ENCODE results near the gene RARRES1. TPM values are rescaled to one million over a fixed set of nuclear protein-coding genes. Genes with fewer than 3 reads are reported as not detected.

Gene RARRES1
- total RNA-seq, 1 experiment from 2014 or later = 1,195 TPM

DNA sequence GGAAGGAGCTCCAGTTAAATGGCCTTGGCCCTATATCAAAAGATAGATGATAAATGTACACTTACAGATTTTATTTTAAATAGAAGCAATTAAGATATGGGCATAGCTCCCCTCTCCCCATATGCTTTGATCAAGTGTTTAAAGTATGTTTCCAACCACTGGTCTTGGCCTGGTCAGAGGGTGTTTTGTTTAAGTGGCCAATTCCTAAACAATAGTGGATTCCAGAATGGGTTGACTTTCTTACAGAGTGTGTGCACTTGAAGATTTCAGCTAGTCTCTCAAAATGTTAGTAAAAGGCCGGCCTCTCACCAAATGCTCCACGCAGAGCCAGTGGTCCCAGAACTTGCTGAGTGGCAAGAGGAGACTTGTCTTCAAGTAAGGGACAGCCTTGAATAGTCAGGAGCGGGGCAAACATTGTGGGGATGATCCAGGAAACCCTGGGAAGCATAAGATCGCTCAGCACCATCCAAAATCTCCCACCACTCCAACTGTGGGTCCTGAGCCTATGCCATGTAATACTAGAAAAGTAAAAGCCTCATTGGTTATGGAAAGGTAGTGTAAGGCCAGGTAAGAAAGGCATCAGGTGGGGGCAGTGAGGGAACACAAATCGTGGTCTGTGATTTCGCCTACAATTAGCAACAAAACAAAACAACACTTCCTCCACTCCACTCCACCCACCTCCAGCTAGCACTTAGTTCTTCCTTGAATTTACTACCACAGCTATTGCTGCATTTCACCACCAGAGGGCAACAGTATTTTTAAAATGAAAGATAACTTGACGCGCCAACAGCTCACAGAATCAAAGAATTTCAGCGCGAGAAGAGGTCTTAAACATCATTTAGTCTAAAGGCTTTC lies 4.8 kb downstream of the RARRES1 start:
- TF ChIP-seq, protein P1, sequence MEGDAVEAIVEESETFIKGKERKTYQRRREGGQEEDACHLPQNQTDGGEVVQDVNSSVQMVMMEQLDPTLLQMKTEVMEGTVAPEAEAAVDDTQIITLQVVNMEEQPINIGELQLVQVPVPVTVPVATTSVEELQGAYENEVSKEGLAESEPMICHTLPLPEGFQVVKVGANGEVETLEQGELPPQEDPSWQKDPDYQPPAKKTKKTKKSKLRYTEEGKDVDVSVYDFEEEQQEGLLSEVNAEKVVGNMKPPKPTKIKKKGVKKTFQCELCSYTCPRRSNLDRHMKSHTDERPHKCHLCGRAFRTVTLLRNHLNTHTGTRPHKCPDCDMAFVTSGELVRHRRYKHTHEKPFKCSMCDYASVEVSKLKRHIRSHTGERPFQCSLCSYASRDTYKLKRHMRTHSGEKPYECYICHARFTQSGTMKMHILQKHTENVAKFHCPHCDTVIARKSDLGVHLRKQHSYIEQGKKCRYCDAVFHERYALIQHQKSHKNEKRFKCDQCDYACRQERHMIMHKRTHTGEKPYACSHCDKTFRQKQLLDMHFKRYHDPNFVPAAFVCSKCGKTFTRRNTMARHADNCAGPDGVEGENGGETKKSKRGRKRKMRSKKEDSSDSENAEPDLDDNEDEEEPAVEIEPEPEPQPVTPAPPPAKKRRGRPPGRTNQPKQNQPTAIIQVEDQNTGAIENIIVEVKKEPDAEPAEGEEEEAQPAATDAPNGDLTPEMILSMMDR (IDR thresholded peaks at IDR 0.05; ENCODE audit: unreplicated experiment) = peak; percentile 87
- Mint-ChIP-seq H3K4me1 (ENCODE audit: low read depth, unreplicated experiment) (peaks cover 76% of the 10 kb centered on the region), H3K27ac (ENCODE audit: unreplicated experiment) (peak overlapping the region; percentile 37), H3K27me3 (ENCODE audit: unreplicated experiment) (no peaks in the 10 kb centered on the region), H3K36me3 (ENCODE audit: insufficient read depth, unreplicated experiment) (peaks cover 97% of the 10 kb centered on the region), H3K4me3 (ENCODE audit: low read depth, unreplicated experiment) (peak overlapping the region; percentile 93), H3K9me3 (ENCODE audit: low read depth, unreplicated experiment) (no peaks in the 10 kb centered on the region)
- intact Hi-C loops (cut with micrococcal nuclease; ENCODE audit: unreplicated experiment) = loop anchor here (1.0 to 10.0 kb wide), 4 partner anchors 42 to 437 kb away; no protein-coding TSS in a partner anchor
- no TSS peak for BruUV-seq (replicated peaks)
- CTCF ChIA-PET = interaction anchor here (0.6 to 5.2 kb wide), 26 partner anchors 9 to 984 kb away, joined by 3 to 98 read pairs (median 4); partner anchors contain the start of genes GFM1, LXN, MFSD1 and MLF1
- peak; percentile 80 for DNase-seq

DNA sequence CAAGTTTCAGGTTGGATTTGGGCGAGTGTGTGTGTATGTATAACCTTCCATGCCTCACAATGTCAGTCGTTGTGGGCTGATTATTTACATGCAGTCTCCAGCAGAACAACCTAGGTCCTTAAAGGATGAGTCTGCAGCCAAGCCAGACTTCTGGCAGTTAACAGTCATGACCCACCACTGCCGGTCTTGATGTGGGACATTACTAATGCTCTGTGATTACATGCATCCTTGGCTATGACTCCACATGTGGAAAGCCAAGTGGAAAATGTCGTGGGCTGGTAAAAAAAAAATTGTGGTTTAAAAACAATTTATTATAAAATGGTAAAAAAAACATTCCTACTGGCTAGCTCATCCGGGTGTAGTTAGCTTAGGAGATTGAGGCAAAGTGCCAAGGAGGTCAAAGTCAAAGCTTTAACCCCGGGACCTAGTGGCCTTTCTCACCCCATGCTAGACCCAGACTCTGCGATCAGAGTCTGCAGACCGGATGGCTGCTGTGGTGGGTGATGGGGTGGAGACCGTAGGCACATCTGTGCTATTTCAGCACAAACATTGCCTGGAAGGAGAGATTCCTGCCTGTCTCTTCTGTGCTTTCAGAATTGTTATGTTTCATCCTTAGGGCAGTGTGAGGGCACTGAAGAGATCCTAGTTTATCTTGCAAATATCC lies 6.8 kb downstream of the RARRES1 start:
- CTCF ChIA-PET = interaction anchor here (1.1 to 5.2 kb wide), 6 partner anchors 11 to 76 kb away, joined by 3 to 98 read pairs (median 26); partner anchors contain the start of genes LXN and MFSD1
- no peak for DNase-seq
- Mint-ChIP-seq H3K27ac (ENCODE audit: unreplicated experiment) (peak overlapping the region; percentile 37), H3K4me3 (ENCODE audit: low read depth, unreplicated experiment) (peak overlapping the region; percentile 67), H3K4me1 (ENCODE audit: low read depth, unreplicated experiment) (peaks cover 86% of the 10 kb centered on the region), H3K9me3 (ENCODE audit: low read depth, unreplicated experiment) (no peaks in the 10 kb centered on the region), H3K36me3 (ENCODE audit: insufficient read depth, unreplicated experiment) (peaks cover 91% of the 10 kb centered on the region), H3K27me3 (ENCODE audit: unreplicated experiment) (no peaks in the 10 kb centered on the region)
- BruUV-seq (replicated peaks) = no TSS peak
- intact Hi-C loops (cut with micrococcal nuclease; ENCODE audit: unreplicated experiment) = loop anchor here (10.0 kb wide), 1 partner anchor 439 kb away; no protein-coding TSS in a partner anchor
- TF ChIP-seq, protein P1 (IDR thresholded peaks at IDR 0.05; ENCODE audit: unreplicated experiment) = no peak

DNA sequence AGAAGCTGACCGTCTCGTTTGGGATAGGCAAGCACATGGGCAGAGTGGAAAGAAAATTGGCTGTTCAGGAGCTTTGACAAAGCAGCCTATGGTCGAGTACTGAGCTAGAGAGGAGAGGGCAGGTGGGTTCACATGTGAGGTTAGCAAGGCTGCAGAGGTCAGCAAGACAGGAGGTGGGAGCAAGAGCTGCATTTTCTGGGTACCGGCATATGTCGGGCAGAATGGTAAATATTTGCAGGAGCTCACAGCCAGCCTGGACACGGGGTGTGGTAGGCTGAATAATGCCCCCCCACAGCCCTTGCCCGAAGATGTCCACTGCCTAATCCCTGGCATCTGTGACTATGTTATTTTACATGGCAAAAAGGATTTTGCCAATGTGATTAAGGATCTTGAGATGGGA lies 8.3 kb downstream of the RARRES1 start:
- DNase-seq = no peak
- no peaks in the 10 kb centered on the region for H3K9me3 Mint-ChIP-seq (ENCODE audit: low read depth, unreplicated experiment)
- CTCF ChIA-PET = interaction anchor here (1.0 to 2.3 kb wide), 7 partner anchors 11 to 84 kb away, joined by 3 to 12 read pairs (median 5); no protein-coding TSS in a partner anchor
- peaks cover 91% of the 10 kb centered on the region for H3K4me1 Mint-ChIP-seq (ENCODE audit: low read depth, unreplicated experiment)
- no peaks in the 10 kb centered on the region for H3K27me3 Mint-ChIP-seq (ENCODE audit: unreplicated experiment)
- peak overlapping the region; percentile 67 for H3K4me3 Mint-ChIP-seq (ENCODE audit: low read depth, unreplicated experiment)
- H3K36me3 Mint-ChIP-seq (ENCODE audit: insufficient read depth, unreplicated experiment) = peaks cover 91% of the 10 kb centered on the region
- BruUV-seq (replicated peaks) = no TSS peak
- peak overlapping the region; percentile 98 for H3K27ac Mint-ChIP-seq (ENCODE audit: unreplicated experiment)
- intact Hi-C loops (cut with micrococcal nuclease; ENCODE audit: unreplicated experiment) = loop anchor here (10.0 kb wide), 1 partner anchor 441 kb away; no protein-coding TSS in a partner anchor
- TF ChIP-seq, protein P1 (IDR thresholded peaks at IDR 0.05; ENCODE audit: unreplicated experiment) = no peak

DNA sequence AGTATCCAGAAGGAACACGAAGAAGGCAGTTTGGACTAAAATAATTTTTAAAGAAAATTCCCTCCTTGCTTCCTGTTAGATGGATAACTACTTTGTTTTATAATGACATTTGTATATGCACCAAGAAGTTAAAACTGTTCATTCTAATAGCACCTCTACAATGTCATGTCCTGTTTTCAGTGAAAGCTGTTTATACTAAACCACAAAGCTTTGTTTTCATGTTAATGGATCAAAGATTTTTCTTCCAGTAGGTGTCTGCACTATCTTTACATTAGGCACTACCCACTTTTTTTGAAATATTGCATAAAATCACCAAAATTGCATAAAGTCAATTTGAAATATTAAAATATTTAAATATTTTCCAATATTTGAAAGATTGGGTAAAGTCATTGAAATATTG lies 10.1 kb downstream of the RARRES1 start:
- intact Hi-C loops (cut with micrococcal nuclease; ENCODE audit: unreplicated experiment) = loop anchor here (10.0 kb wide), 1 partner anchor 443 kb away; no protein-coding TSS in a partner anchor
- DNase-seq = no peak
- no TSS peak for BruUV-seq (replicated peaks)
- Mint-ChIP-seq H3K4me1 (ENCODE audit: low read depth, unreplicated experiment) (peaks cover 89% of the 10 kb centered on the region), H3K4me3 (ENCODE audit: low read depth, unreplicated experiment) (no peak overlapping the region), H3K27ac (ENCODE audit: unreplicated experiment) (no peak overlapping the region), H3K9me3 (ENCODE audit: low read depth, unreplicated experiment) (no peaks in the 10 kb centered on the region), H3K36me3 (ENCODE audit: insufficient read depth, unreplicated experiment) (peaks cover 89% of the 10 kb centered on the region), H3K27me3 (ENCODE audit: unreplicated experiment) (no peaks in the 10 kb centered on the region)
- CTCF ChIA-PET = interaction anchor here (0.7 to 2.3 kb wide), 8 partner anchors 9 to 1050 kb away, joined by 3 to 11 read pairs (median 5); no protein-coding TSS in a partner anchor
- TF ChIP-seq, protein P1 (IDR thresholded peaks at IDR 0.05; ENCODE audit: unreplicated experiment) = no peak

Data from Calu3 (cell line).